ENCODE data around the gene NPC2.
"Not testable (repeated sequence)": the region's sequence is repeated elsewhere in the genome, so short reads cannot be mapped to it uniquely, and the experiment has no call there.

The NPC2 gene

GRCh38 chr14:74464785-74465184 is 28.3 kb downstream of the NPC2 start:
- DNase-seq, result no peak

- DNase-seq, result no peak
Measured at GRCh38 chr14:74463697-74464096, 29.4 kb downstream of the NPC2 start.

- DNase-seq, result no peak
Measured at GRCh38 chr14:74462993-74463392, 30.1 kb downstream of the NPC2 start.

GRCh38 chr14:74459976-74460375 is 33.1 kb downstream of the NPC2 start:
- peak; percentile 35 for DNase-seq

GRCh38 chr14:74459289-74459946 is 33.7 kb downstream of the NPC2 start:
- DNase-seq, result peak; percentile 43

- no peak for DNase-seq
Measured at GRCh38 chr14:74457565-74457895, 35.6 kb downstream of the NPC2 start.

GRCh38 chr14:74456684-74457564 is 36.2 kb downstream of the NPC2 start:
- DNase-seq, result peak; percentile 68

GRCh38 chr14:74454397-74454796 is 38.7 kb downstream of the NPC2 start:
- DNase-seq, result not testable (repeated sequence)

GRCh38 chr14:74444866-74445265 is 48.2 kb downstream of the NPC2 start:
- DNase-seq, result no peak

GRCh38 chr14:74442757-74443156 is 50.3 kb downstream of the NPC2 start:
- DNase-seq, result no peak

GRCh38 chr14:74441113-74441512 is 52.0 kb downstream of the NPC2 start:
- DNase-seq, result no peak

- no peak for DNase-seq
Measured at GRCh38 chr14:74438351-74438915, 54.7 kb downstream of the NPC2 start.

- DNase-seq, result no peak
Measured at GRCh38 chr14:74437496-74438053, 55.5 kb downstream of the NPC2 start.

GRCh38 chr14:74434294-74434693 is 58.8 kb downstream of the NPC2 start:
- DNase-seq, result no peak

GRCh38 chr14:74429991-74430390 is 63.1 kb downstream of the NPC2 start:
- no peak for DNase-seq
